Inflammatory macrophage treated with lipopolysaccharide for 1 hour (primary cell): ENCODE measurements around the gene HECTD1.
"Not testable (repeated sequence)": the region's sequence is repeated elsewhere in the genome, so short reads cannot be mapped to it uniquely, and the experiment has no call there.

Experiments
- DNase-seq, 2 donors: peaks; one replicate each; pipeline ENCODE4 v3.0.0-alpha.2; 2020 to 2022

Gene HECTD1

GRCh38 chr14:31138301-31138700, 69.3 kb downstream of the HECTD1 start:
- no peak for DNase-seq

DNA sequence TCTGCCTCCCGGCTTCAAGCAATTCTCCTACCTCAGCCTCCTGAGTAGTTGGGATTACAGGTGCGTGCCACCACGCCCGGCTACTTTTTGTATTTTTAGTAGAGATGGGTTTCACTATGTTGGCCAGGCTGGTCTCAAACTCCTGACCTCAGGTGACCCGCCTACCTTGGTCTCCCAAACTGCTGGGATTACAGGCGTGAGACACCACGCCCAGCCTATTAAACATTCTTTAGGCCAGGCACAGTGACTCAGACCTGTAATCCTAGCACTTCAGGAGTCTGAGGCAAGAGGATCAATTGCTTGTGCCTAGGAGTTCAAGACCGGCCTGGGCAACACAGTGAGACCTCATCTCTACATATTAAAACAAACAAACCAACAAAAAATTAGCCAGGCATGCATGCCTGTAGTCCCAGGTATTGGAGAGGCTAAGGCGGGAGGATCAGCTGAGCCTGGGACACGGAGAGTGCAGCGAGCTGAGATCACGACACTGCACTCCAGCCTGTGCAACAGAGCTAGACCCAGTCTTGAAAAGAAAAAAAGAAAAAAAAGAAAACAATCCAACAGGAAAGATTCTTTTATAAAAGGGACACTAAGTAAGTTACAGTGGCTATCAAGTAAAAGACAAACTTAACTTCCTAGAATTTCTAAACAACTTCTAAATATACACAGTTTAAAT, 70.2 kb downstream of the HECTD1 start:
- no peak for DNase-seq

DNA sequence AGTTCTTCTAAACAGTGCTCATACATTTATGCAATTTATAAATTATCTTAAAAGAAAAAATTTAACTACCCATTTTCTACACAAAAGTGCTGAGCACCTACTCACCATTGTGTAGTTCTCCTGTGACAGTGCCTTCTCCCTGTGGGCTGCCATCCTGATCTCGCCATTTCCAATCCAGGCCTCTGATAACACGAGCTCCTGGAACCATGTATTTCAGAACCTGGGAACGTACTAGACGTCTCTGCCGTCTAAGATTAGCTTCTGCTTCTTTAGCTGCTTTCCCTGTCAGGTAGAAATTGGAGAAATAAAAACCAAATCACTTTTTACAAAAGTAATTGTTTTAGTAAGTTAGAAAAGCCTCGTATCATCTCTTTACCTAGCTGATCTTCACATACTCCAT, 74.5 kb downstream of the HECTD1 start:
- no peak for DNase-seq

DNA sequence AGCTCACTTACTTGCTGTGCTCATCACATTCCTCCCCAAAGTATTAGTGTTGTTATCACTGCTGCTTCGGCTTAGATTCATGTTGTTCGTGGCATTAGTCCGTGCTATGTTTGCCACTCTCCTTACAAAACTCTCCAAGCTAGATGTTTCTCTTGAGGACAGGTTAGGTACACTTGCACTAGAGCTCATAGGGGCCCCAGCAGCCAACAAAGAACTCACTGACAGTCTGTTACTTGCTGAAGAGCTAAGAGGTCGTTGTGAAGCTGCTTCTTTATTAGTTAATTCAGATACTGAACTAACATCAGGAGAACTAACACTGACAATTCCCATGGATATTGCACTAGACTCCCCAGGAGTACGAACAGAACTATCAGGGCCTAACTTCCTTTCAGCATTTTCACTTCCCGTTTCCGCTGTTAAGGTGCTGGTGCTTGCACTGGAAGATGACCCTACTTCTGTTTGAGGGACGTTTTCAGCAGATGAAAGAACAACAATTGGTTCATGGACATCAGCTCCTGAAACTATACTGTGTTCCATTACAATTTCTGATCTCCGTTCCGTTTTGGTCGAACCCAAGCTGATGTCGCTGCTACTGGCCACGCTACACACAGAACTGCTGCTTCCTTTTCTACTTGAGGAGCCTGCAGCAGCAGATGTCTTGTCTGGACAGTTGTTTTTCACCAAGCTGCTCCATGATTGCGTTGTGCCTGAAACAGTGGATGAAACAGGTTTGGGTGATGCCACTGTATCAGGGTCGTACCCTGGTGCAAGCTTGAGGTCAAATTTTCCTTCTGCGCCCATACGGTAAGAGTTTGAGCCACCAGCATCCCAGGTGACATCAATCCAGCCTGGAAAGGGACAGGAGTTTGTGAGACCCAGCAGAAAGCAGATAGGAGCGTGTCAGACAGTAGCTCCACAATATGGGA, 78.7 kb downstream of the HECTD1 start:
- DNase-seq, result peak; percentile 29 to 50

DNA sequence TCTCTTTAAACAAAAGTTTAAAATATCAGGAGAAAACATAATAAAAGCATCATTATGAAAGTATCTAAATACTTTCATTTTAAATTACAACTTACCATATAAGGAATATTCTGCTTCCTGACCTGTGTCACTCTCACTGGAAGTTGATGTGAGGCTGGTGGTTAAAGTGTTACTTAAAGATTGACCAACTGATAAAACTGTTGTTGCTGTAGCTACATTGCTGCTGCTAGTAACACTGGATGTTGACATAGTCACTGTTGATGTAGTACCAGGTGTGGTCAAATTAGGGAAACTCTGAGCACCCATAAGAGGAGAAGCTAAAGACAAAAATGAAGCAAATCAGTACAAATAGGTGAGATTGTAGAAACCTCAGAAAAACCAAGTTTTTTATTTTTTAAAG, 79.9 kb downstream of the HECTD1 start:
- DNase-seq, result no peak

GRCh38 chr14:31126680-31127079, 80.9 kb downstream of the HECTD1 start:
- DNase-seq, result no peak

DNA sequence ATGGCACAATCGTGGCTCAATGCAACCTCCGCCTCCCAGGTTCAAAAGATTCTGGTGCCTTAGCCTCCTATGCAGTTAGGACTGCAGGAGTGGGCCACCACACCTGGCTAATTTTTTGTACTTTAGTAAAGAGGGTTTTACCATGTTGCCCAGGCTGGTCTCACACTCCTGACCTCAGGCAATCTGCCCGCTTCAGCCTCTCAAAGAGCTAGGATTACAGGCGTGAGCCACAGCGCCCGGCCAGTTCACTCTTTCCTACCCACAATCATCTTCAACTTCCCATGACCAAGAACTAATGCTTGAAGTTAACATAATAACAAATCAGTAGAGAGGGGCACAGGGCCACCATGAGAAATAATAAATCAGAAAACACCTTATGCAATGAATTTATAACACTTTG, 82.4 kb downstream of the HECTD1 start:
- no peak for DNase-seq

- no peak for DNase-seq
Measured at GRCh38 chr14:31124197-31124596, 83.4 kb downstream of the HECTD1 start.

GRCh38 chr14:31122921-31123320, 84.7 kb downstream of the HECTD1 start:
- DNase-seq, result no peak

- no peak for DNase-seq
Measured at GRCh38 chr14:31122098-31122611, 85.4 kb downstream of the HECTD1 start.

DNA sequence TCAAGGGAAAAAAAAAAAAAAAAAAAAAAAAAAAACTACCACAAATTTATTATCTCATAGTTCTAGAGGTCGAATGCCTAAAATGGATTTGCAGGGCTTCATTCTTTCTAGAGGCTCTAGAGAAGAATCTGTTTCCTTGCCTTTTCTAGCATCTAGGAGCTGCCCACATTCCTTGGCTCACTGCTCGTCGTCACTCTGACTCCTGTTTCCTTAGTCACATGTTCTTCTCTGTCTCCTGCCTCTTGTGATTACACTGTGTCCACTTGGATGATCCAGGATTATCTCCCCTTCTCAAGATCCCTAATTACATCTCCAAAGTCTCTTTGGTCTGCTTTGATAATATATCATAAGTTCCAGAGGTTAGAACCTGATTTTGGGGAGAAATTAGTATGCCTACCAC, 88.7 kb downstream of the HECTD1 start:
- DNase-seq, result no peak

DNA sequence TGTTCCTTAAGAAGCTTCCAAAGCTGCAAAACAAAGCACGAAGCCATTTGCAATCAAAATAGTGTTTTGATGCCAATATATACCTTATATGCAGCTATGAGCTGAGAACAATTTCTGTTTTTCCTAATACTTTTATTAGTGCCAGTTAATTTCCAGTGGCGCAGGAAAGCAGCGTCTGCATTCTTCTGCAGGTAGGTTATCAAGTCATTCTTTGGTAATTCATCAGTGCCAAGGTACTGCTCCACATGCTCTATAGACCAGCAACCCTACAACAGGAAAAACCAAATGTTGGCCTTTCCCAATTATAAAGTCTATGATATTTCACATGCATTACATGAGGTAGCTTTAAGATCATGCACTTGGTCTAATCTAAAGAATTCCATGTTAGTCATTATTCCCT, 93.8 kb downstream of the HECTD1 start:
- DNase-seq, result no peak

- peak; percentile 18 to 35 for DNase-seq
Measured at GRCh38 chr14:31110872-31111271, 96.7 kb downstream of the HECTD1 start.

DNA sequence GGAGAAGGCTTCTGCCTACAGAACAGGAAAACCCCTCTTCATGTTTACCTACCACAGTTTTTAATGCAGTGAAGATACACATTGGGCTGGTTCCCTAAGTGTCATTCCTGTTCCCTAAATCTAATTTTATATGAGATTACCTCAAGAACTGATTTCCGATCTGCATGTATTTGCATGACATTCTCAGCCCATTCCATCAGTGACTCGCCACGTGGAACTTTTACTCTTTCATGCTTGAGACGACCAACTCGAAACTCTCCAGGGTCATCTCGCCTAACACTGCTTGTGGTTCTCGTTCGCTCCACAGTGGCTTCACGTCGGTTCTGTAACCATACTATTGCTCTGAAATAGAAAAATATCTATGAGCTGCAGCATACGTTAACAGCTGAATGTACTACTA, 98.3 kb downstream of the HECTD1 start:
- DNase-seq, result no peak

DNA sequence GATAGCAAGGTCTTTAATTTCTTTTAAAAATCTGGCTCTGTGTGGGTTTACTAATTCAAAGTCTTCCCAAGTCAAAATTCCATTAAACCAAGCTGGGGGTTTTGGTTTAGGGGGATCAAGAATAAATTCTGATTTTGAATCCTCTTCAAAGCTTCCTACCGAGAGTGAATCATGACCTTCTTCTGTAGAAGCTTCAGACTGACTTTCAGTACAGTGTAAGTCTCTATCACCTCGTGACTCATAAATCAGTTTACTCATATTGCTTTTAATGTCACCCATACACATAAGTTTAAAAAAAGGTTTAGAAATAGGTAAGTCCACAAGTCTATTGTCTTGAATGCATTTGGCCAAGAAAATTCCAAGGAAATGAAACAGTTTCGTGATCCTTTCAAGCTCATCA, 100.8 kb downstream of the HECTD1 start:
- no peak for DNase-seq

DNA sequence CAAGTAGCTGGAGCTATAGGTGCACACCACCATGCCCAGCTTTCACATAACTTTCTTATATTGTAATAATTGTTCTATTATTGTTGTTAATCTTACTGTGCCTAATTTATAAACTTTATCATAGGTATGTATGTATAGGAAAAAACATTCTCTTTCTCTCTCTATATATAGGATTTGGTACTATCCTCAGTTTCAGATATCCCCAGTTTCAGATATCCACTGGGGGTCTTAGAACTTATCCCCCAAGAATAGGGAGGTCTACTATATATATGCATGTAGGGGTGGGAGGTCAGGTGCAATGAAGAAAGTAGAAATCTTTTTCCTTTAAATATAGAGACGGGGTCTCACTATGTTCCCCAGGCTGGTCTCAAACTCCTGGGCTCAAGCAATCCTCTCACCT, 110.5 kb downstream of the HECTD1 start:
- DNase-seq, result no peak

DNA sequence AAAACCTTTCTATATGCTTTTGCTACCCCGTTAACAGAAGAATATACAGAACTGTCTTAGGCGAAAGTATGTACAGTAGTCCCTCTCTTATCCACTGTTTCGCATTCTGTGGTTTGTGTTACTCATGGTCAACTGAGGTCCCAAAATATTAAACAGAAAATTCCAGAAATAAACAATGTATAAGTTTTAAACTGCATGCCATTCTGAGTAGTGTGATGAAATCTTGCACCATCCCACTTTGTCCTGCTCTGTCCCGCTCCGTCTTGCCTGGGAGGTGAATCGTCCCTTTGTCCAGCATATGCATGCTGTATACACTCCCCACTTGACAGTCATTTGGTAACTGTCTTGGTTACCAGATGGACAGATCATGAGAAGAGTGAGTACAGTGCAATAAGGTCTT, 111.3 kb downstream of the HECTD1 start:
- no peak for DNase-seq

GRCh38 chr14:31095817-31096216, 111.8 kb downstream of the HECTD1 start:
- not testable (repeated sequence) for DNase-seq

- DNase-seq, result not testable (repeated sequence)
Measured at GRCh38 chr14:31093884-31094839, 113.4 kb downstream of the HECTD1 start.

- no peak for DNase-seq
Measured at GRCh38 chr14:31092160-31092708, 115.4 kb downstream of the HECTD1 start.

DNA sequence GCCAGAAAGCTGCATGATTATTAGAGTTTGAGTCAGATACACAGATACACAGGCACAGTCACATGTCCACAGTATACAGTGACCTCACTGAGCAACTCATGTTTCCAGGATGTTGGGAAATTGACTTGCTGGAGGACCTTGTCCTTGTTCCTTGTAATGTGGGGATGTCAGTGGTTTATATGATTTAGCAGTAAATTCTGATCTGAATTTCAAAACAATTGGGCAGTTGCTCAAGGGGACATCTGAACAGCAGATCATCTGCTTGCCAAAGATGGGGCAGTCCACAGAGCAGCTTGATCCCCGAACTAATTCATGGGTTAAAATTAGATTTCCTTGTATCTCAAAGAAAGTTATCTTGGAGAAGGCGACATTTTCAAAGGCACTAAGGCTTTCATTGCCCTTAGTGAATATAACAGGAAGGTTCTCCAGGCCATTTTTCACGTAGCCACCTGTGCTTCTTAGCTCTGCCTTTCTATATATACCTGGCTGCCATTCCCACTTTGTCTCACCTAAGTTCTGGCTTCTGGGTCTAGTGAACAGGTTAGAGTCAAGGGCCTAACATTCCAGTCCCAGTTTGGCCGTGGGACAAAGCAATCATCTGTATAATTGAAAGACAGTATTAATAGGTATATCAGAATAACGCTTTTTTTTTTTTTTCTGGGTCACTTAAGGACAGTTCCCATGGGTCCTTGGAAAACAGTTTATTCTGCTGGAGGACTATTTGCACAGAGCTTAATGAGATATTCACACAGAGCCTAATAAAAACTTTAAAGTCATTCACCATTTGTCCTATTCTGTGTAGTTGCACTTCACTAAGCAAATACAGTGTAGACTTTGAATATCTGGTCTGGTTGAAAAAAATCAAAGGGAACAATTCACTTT, 116.5 kb downstream of the HECTD1 start:
- peak; percentile 94 to 100 for DNase-seq
